Endothelial cell of umbilical vein (primary cell): ENCODE results near the gene TMEM82. TPM values are rescaled to one million over a fixed set of nuclear protein-coding genes. Genes with fewer than 3 reads are reported as not detected.

Experiments
- BruUV-seq: library from RNA; stranded (reverse); fragments of 400-500 nt; replicated peaks from 2 replicates; lab custom pipeline; 2021; lab: Mats Ljungman, UMichigan
- CTCF ChIA-PET: fragments of 300-600, 350-600 bp; sonication (Branson Sonifier 250); formaldehyde crosslinking; loops from one replicate; lab custom pipeline; 2021; ENCODE audit warnings: antibody characterized with exemption, inconsistent platforms; lab: Charles Lee
- POLR2A ChIA-PET: fragments of 300-600, 350-600 bp; sonication (Branson Sonifier 250); formaldehyde crosslinking; loops from one replicate; lab custom pipeline; 2021; ENCODE audit warnings: antibody characterized with exemption, inconsistent platforms; lab: Charles Lee
- DNase-seq: peaks from one replicate; pipeline ENCODE4 v3.0.0-alpha.2; 2011; ENCODE audit warnings: low read depth, low spot score
- FAIRE-seq: peaks from 2 replicates; lab custom pipeline; 2011; peaks lifted over from hg19 to GRCh38; lab: Jason Lieb, UNC
- H2AFZ ChIP-seq: 2 replicates; pipeline ENCODE4 v1.6.0; 2012; ENCODE audit warnings: low read depth, low read length, control low read depth, inconsistent platforms
- H3K27ac ChIP-seq: 2 replicates; pipeline ENCODE4 v1.5.1; 2011; ENCODE audit warnings: low read depth, mild to moderate bottlenecking, control low read depth, low read length, moderate library complexity; ENCODE audit not compliant: insufficient read depth
- H3K27me3 ChIP-seq, 2 experiments: 2 replicates each; pipeline versions ENCODE4 v1.6.0 to v1.6.1; 2011; ENCODE audit warnings: low read length in 2 of 2, mixed read lengths in 1 of 2; ENCODE audit not compliant: control insufficient read depth in 2 of 2, insufficient read depth in 2 of 2
- H3K36me3 ChIP-seq, 2 experiments: 2 replicates in 1 of 2; 3 replicates in 1 of 2; pipeline ENCODE4 v1.5.1; 2011; ENCODE audit warnings: low read length in 2 of 2, mild to moderate bottlenecking in 1 of 2, moderate library complexity in 1 of 2; ENCODE audit not compliant: control insufficient read depth in 2 of 2, insufficient read depth in 2 of 2; ENCODE audit errors: extremely low read depth in 1 of 2
- H3K4me1 ChIP-seq: 3 replicates; pipeline ENCODE4 v1.5.1; 2011; ENCODE audit warnings: mild to moderate bottlenecking, low read length; ENCODE audit not compliant: control insufficient read depth, insufficient read depth; ENCODE audit errors: extremely low read depth
- H3K4me2 ChIP-seq: 2 replicates; pipeline ENCODE4 v1.6.1; 2011; ENCODE audit warnings: low read length, control low read depth, mixed read lengths; ENCODE audit not compliant: insufficient read depth
- H3K4me3 ChIP-seq, 3 experiments: fragments of 200-600 bp in 1 of 3; sonication (generic), shearing (Covaris generic) in 1 of 3; replicated peaks in 1 of 3; 2 replicates each; pipeline ENCODE4 v1.5.1; 2011 to 2016; ENCODE audit warnings: control low read depth in 3 of 3, low read length in 3 of 3, mild to moderate bottlenecking in 2 of 3, inconsistent platforms in 1 of 3, low read depth in 1 of 3, moderate library complexity in 1 of 3; ENCODE audit not compliant: insufficient read depth in 1 of 3
- H3K79me2 ChIP-seq: 2 replicates; pipeline ENCODE4 v1.6.0; 2012; ENCODE audit warnings: low read length, inconsistent platforms; ENCODE audit not compliant: control insufficient read depth, insufficient read depth
- H3K9ac ChIP-seq: replicated peaks from 2 replicates; pipeline ENCODE3; 2011; ENCODE audit warnings: low read length, control low read depth; ENCODE audit not compliant: insufficient read depth; ENCODE audit errors: extremely low read depth
- H3K9me1 ChIP-seq: replicated peaks from 3 replicates; pipeline ENCODE4 v1.6.0; 2011; ENCODE audit warnings: mild to moderate bottlenecking, low read length; ENCODE audit not compliant: control insufficient read depth, insufficient read depth; ENCODE audit errors: extremely low read depth
- H3K9me3 ChIP-seq: replicated peaks from 2 replicates; pipeline ENCODE4 v1.5.1; 2012; ENCODE audit warnings: low read length, inconsistent platforms; ENCODE audit not compliant: control insufficient read depth, insufficient read depth
- H4K20me1 ChIP-seq: replicated peaks from 2 replicates; pipeline ENCODE3; 2011; ENCODE audit warnings: mild to moderate bottlenecking, low read length; ENCODE audit not compliant: control insufficient read depth, insufficient read depth; ENCODE audit errors: extremely low read depth
- CTCF ChIP-seq, 2 donors: IDR thresholded peaks; 1 replicate in 1 of 2; 2 replicates in 1 of 2; pipeline ENCODE4 v1.5.1; 2011; ENCODE audit warnings: low read length in 2 of 2, mild to moderate bottlenecking in 2 of 2, moderate library complexity in 2 of 2, control low read depth in 1 of 2, inconsistent platforms in 1 of 2, low read depth in 1 of 2; ENCODE audit not compliant: insufficient read depth in 1 of 2; ENCODE audit errors: extremely low read depth in 1 of 2
- EZH2 ChIP-seq: IDR thresholded peaks from 2 replicates; pipeline ENCODE4 v1.6.1; 2012; ENCODE audit warnings: borderline replicate concordance, low read depth, mild to moderate bottlenecking, moderate library complexity, low read length, inconsistent platforms; ENCODE audit not compliant: severe bottlenecking
- FOS ChIP-seq: IDR thresholded peaks from 2 replicates; pipeline ENCODE4 v1.6.1; 2011; ENCODE audit warnings: mild to moderate bottlenecking, low read length, moderate library complexity, borderline replicate concordance; ENCODE audit not compliant: insufficient read depth
- GATA2 ChIP-seq: IDR thresholded peaks from 2 replicates; pipeline ENCODE4 v1.7.0; 2011; ENCODE audit warnings: low read depth, mild to moderate bottlenecking, moderate library complexity, mixed read lengths, low read length; ENCODE audit not compliant: insufficient read length, insufficient read depth
- JUN ChIP-seq: IDR thresholded peaks from 2 replicates; pipeline ENCODE4 v1.6.1; 2011; ENCODE audit warnings: borderline replicate concordance, low read depth; ENCODE audit not compliant: insufficient read length, insufficient read depth
- MAX ChIP-seq: IDR thresholded peaks from 2 replicates; pipeline ENCODE4 v1.6.1; 2011; ENCODE audit not compliant: insufficient read depth, insufficient read length
- MYC ChIP-seq: IDR thresholded peaks from one replicate; pipeline ENCODE4 v1.6.1; 2011; ENCODE audit warnings: mild to moderate bottlenecking, low read depth, low read length
- POLR2A ChIP-seq: IDR thresholded peaks from 2 replicates; pipeline ENCODE4 v1.6.1; 2012; ENCODE audit warnings: low read depth, mild to moderate bottlenecking, control low read depth, low read length
- POLR2AphosphoS5 ChIP-seq: IDR thresholded peaks from 2 replicates; pipeline ENCODE4 v1.6.1; 2012; ENCODE audit warnings: low read depth, mild to moderate bottlenecking, control low read depth, low read length, moderate library complexity; ENCODE audit not compliant: insufficient read depth
- dilution Hi-C: fragments of 300-500 bp; cut with MboI; formaldehyde crosslinking; loops from one replicate; pipeline ENCODE4 v1.15.0; 2019; ENCODE audit warnings: low sequenced_read_pairs; ENCODE audit not compliant: extremely low pct_ligation_motif_present
- intact Hi-C: fragments of 100-400 bp; cut with micrococcal nuclease; formaldehyde crosslinking; loops from one replicate; pipeline ENCODE4 v1.10.0; 2022
- polyA plus RNA-seq, 4 experiments: library from polyadenylated mRNA; depleted of rRNA in 3 of 4; stranded (reverse) in 3 of 4; unstranded in 1 of 4; fragments of >200 nt; gene quantifications; 2 replicates each; pipeline versions ENCODE4 v1.2.1 to v1.2.3, GENCODE V29; 2011 to 2012; ENCODE audit warnings: missing spikeins in 1 of 4
- total RNA-seq: library from RNA; stranded (reverse); gene quantifications from 2 replicates; pipeline ENCODE4 v1.2.3, GENCODE V29; 2021

TMEM82 gene
- total and polyA plus RNA-seq, 2 donors (not counting 3 experiments of a cell fraction or from before 2014, with no cell fraction given), result not detected

GRCh38 chr1:15719381-15720120, 22.7 kb upstream of the TMEM82 start:
- no peaks in the 10 kb centered on the region for H3K27me3 ChIP-seq
- H3K4me3 ChIP-seq, result no peak overlapping the region
- no peak overlapping the region for H3K9ac ChIP-seq
- dilution Hi-C loops (no loop called here), intact Hi-C loops (no loop called here)
- ChIA-PET CTCF (no interaction called here), POLR2A (no interaction called here)
- peaks cover 7 to 41% of the 10 kb centered on the region in 2 experiments for H3K36me3 ChIP-seq
- H3K9me1 ChIP-seq, result no peaks in the 10 kb centered on the region
- no peak for FAIRE-seq
- DNase-seq, result no peak
- no peaks in the 10 kb centered on the region for H3K9me3 ChIP-seq
- no peaks in the 10 kb centered on the region for H3K4me1 ChIP-seq
- TF ChIP-seq MAX (no peak), CTCF (IDR thresholded peaks at IDR 0.05; ENCODE audit: extremely low read depth in 1 of 2, insufficient read depth in 1 of 2, low read depth in 1 of 2, low read length in 2 of 2) (no peak), FOS (no peak), GATA2 (no peak), POLR2AphosphoS5 (no peak), EZH2 (no peak), POLR2A (no peak), JUN (no peak), MYC (no peak)
- H3K4me2 ChIP-seq, result no peak overlapping the region
- no TSS peak for BruUV-seq
- H3K27ac ChIP-seq, result no peak overlapping the region
- H3K79me2 ChIP-seq, result no peaks in the 10 kb centered on the region
- no peaks in the 10 kb centered on the region for H4K20me1 ChIP-seq
- no peak overlapping the region for H2AFZ ChIP-seq
